Neural progenitor cell (in vitro differentiated cells): Measurements from ENCODE around the gene SPATA6L. TPM values are rescaled to one million over a fixed set of nuclear protein-coding genes. Genes with fewer than 3 reads are reported as not detected.

Experiments
- DNase-seq: peaks from one replicate; pipeline ENCODE4 v3.0.0-alpha.2; 2016; ENCODE audit warnings: low spot score
- H2AFZ ChIP-seq: fragments of 200-600 bp; sonication (generic); replicated peaks from 2 replicates; pipeline ENCODE4 v1.6.1; 2016; ENCODE audit warnings: antibody characterized with exemption
- H3F3A ChIP-seq: fragments of 200-600 bp; sonication (generic); 2 replicates; pipeline ENCODE4 v1.6.1; 2016; ENCODE audit warnings: antibody characterized with exemption, low read depth
- H3K27ac ChIP-seq: fragments of 200-600 bp; sonication (generic); 2 replicates; pipeline ENCODE4 v1.5.1; 2016; ENCODE audit warnings: mild to moderate bottlenecking
- H3K27me3 ChIP-seq: fragments of 200-600 bp; sonication (generic); 2 replicates; pipeline ENCODE4 v1.6.1; 2016; ENCODE audit warnings: mild to moderate bottlenecking, moderate library complexity
- H3K36me3 ChIP-seq: fragments of 200-600 bp; sonication (generic); 2 replicates; pipeline ENCODE4 v1.5.1; 2016
- H3K4me1 ChIP-seq: fragments of 200-600 bp; sonication (generic); 2 replicates; pipeline ENCODE4 v1.6.1; 2016; ENCODE audit warnings: mixed run types
- H3K4me2 ChIP-seq: fragments of 200-600 bp; sonication (generic); 2 replicates; pipeline ENCODE4 v1.6.1; 2016
- H3K4me3 ChIP-seq: fragments of 200-600 bp; sonication (generic); 2 replicates; pipeline ENCODE4 v1.5.1; 2016
- H3K79me2 ChIP-seq: fragments of 200-600 bp; sonication (generic); 2 replicates; pipeline ENCODE4 v1.6.1; 2016; ENCODE audit warnings: low read depth
- H3K9ac ChIP-seq: fragments of 200-600 bp; sonication (generic); 2 replicates; pipeline ENCODE4 v1.6.1; 2016
- H3K9me3 ChIP-seq: fragments of 200-600 bp; sonication (generic); 2 replicates; pipeline ENCODE4 v1.5.1; 2016; ENCODE audit warnings: low read depth
- H4K20me1 ChIP-seq: fragments of 200-600 bp; sonication (generic); 2 replicates; pipeline ENCODE4 v1.6.1; 2016; ENCODE audit warnings: low read depth
- H3K27ac Mint-ChIP-seq: 3 replicates; pipeline ENCODE4 v1.8.0; 2021; ENCODE audit warnings: mixed read lengths
- H3K27me3 Mint-ChIP-seq: 2 replicates; pipeline ENCODE4 v1.8.0; 2022; ENCODE audit warnings: low read depth, mild to moderate bottlenecking, inconsistent platforms, moderate library complexity, mixed read lengths; ENCODE audit not compliant: insufficient read depth
- H3K36me3 Mint-ChIP-seq: 3 replicates; pipeline ENCODE4 v1.8.0; 2021; ENCODE audit warnings: mixed read lengths
- H3K4me1 Mint-ChIP-seq: 3 replicates; pipeline ENCODE4 v1.8.0; 2021; ENCODE audit warnings: mixed read lengths
- H3K4me3 Mint-ChIP-seq: 3 replicates; pipeline ENCODE4 v1.8.0; 2021; ENCODE audit warnings: mild to moderate bottlenecking, moderate library complexity, mixed read lengths
- H3K9me3 Mint-ChIP-seq: 3 replicates; pipeline ENCODE4 v1.8.0; 2020; ENCODE audit warnings: mixed read lengths
- CTCF ChIP-seq: fragments of 200-600 bp; sonication (generic); IDR thresholded peaks from 2 replicates; pipeline ENCODE4 v1.5.1; 2017; ENCODE audit warnings: antibody characterized with exemption, mild to moderate bottlenecking
- EZH2 ChIP-seq: fragments of 200-600 bp; sonication (generic); IDR thresholded peaks from 2 replicates; pipeline ENCODE4 v1.6.1; 2017; ENCODE audit warnings: antibody characterized with exemption, mild to moderate bottlenecking, moderate library complexity
- EZH2phosphoT487 ChIP-seq: fragments of 200-600 bp; sonication (generic); IDR thresholded peaks from 2 replicates; pipeline ENCODE4 v1.6.1; 2017; ENCODE audit warnings: antibody characterized with exemption
- total RNA-seq: library from RNA; depleted of rRNA; stranded (reverse); fragments of >200 nt; gene quantifications from 2 replicates; pipeline ENCODE4 v1.2.3, GENCODE V29; 2015; ENCODE audit warnings: low replicate concordance

SPATA6L gene
- total RNA-seq, 1 donor from 2014 or later: 0.99 TPM

GRCh38 chr9:4668604-4669003 is 2.3 kb upstream of the SPATA6L start:
- Mint-ChIP-seq H3K9me3 (no peaks in the 10 kb centered on the region), H3K4me3 (no peak overlapping the region), H3K27me3 (no peaks in the 10 kb centered on the region), H3K27ac (no peak overlapping the region), H3K4me1 (peaks cover 20% of the 10 kb centered on the region), H3K36me3 (no peaks in the 10 kb centered on the region)
- Histone ChIP-seq H3K27me3 (peaks cover 25% of the 10 kb centered on the region), H3K4me3 (no peak overlapping the region), H3K27ac (no peak overlapping the region), H3K36me3 (no peaks in the 10 kb centered on the region), H3F3A (peaks cover 16% of the 10 kb centered on the region), H3K4me2 (no peak overlapping the region), H3K9ac (no peak overlapping the region), H4K20me1 (no peaks in the 10 kb centered on the region), H3K4me1 (peaks cover 3% of the 10 kb centered on the region), H3K9me3 (peaks cover 4% of the 10 kb centered on the region), H3K79me2 (no peaks in the 10 kb centered on the region), H2AFZ (no peak overlapping the region)
- TF ChIP-seq EZH2 (no peak), EZH2phosphoT487 (no peak), CTCF (no peak)
- no peak for DNase-seq

GRCh38 chr9:4667681-4668080 is 1.4 kb upstream of the SPATA6L start:
- Histone ChIP-seq H3F3A (peaks cover 16% of the 10 kb centered on the region), H3K9ac (no peak overlapping the region), H4K20me1 (no peaks in the 10 kb centered on the region), H3K27me3 (peaks cover 25% of the 10 kb centered on the region), H3K4me2 (no peak overlapping the region), H3K9me3 (peaks cover 4% of the 10 kb centered on the region), H3K4me3 (no peak overlapping the region), H3K79me2 (no peaks in the 10 kb centered on the region), H2AFZ (no peak overlapping the region), H3K4me1 (peaks cover 7% of the 10 kb centered on the region), H3K36me3 (no peaks in the 10 kb centered on the region), H3K27ac (no peak overlapping the region)
- no peak for DNase-seq
- Mint-ChIP-seq H3K9me3 (no peaks in the 10 kb centered on the region), H3K4me1 (peaks cover 29% of the 10 kb centered on the region), H3K27me3 (no peaks in the 10 kb centered on the region), H3K4me3 (no peak overlapping the region), H3K36me3 (no peaks in the 10 kb centered on the region), H3K27ac (no peak overlapping the region)
- TF ChIP-seq CTCF (no peak), EZH2phosphoT487 (no peak)

- Mint-ChIP-seq H3K27ac (no peak overlapping the region), H3K27me3 (no peaks in the 10 kb centered on the region), H3K4me1 (peaks cover 35% of the 10 kb centered on the region), H3K4me3 (no peak overlapping the region), H3K9me3 (no peaks in the 10 kb centered on the region), H3K36me3 (no peaks in the 10 kb centered on the region)
- TF ChIP-seq EZH2: no peak
- no peak for TF ChIP-seq CTCF
- no peak for TF ChIP-seq EZH2phosphoT487
- peaks cover 7% of the 10 kb centered on the region for H3K4me1 ChIP-seq
- H3F3A ChIP-seq: peaks cover 16% of the 10 kb centered on the region
- no peaks in the 10 kb centered on the region for H4K20me1 ChIP-seq
- H3K9ac ChIP-seq: no peak overlapping the region
- peaks cover 25% of the 10 kb centered on the region for H3K27me3 ChIP-seq
- no peak for DNase-seq
- H2AFZ ChIP-seq: no peak overlapping the region
- H3K4me2 ChIP-seq: no peak overlapping the region
- H3K27ac ChIP-seq: no peak overlapping the region
- H3K4me3 ChIP-seq: no peak overlapping the region
- no peaks in the 10 kb centered on the region for H3K36me3 ChIP-seq
- H3K9me3 ChIP-seq: peaks cover 4% of the 10 kb centered on the region
- no peaks in the 10 kb centered on the region for H3K79me2 ChIP-seq
These were observed 923 bp downstream of the SPATA6L start for GRCh38 chr9:4665357-4665756.

GRCh38 chr9:4663956-4664355 is 2.3 kb downstream of the SPATA6L start:
- peaks cover 16% of the 10 kb centered on the region for H3F3A ChIP-seq
- no peak for DNase-seq
- H3K4me3 ChIP-seq: peak overlapping the region; percentile 5
- H3K4me1 ChIP-seq: peaks cover 7% of the 10 kb centered on the region
- Mint-ChIP-seq H3K4me1 (peaks cover 35% of the 10 kb centered on the region), H3K9me3 (no peaks in the 10 kb centered on the region), H3K27me3 (no peaks in the 10 kb centered on the region), H3K36me3 (no peaks in the 10 kb centered on the region), H3K27ac (no peak overlapping the region), H3K4me3 (peak overlapping the region; percentile 89)
- H3K27me3 ChIP-seq: peaks cover 25% of the 10 kb centered on the region
- no peaks in the 10 kb centered on the region for H3K79me2 ChIP-seq
- TF ChIP-seq EZH2 (no peak), CTCF (no peak), EZH2phosphoT487 (no peak)
- no peak overlapping the region for H3K9ac ChIP-seq
- no peaks in the 10 kb centered on the region for H4K20me1 ChIP-seq
- no peaks in the 10 kb centered on the region for H3K36me3 ChIP-seq
- H3K9me3 ChIP-seq: no peaks in the 10 kb centered on the region
- no peak overlapping the region for H3K27ac ChIP-seq
- peak overlapping the region; percentile 50 for H3K4me2 ChIP-seq
- H2AFZ ChIP-seq: no peak overlapping the region
